ENCODE results near the gene CDX1.

CDX1 gene

DNA sequence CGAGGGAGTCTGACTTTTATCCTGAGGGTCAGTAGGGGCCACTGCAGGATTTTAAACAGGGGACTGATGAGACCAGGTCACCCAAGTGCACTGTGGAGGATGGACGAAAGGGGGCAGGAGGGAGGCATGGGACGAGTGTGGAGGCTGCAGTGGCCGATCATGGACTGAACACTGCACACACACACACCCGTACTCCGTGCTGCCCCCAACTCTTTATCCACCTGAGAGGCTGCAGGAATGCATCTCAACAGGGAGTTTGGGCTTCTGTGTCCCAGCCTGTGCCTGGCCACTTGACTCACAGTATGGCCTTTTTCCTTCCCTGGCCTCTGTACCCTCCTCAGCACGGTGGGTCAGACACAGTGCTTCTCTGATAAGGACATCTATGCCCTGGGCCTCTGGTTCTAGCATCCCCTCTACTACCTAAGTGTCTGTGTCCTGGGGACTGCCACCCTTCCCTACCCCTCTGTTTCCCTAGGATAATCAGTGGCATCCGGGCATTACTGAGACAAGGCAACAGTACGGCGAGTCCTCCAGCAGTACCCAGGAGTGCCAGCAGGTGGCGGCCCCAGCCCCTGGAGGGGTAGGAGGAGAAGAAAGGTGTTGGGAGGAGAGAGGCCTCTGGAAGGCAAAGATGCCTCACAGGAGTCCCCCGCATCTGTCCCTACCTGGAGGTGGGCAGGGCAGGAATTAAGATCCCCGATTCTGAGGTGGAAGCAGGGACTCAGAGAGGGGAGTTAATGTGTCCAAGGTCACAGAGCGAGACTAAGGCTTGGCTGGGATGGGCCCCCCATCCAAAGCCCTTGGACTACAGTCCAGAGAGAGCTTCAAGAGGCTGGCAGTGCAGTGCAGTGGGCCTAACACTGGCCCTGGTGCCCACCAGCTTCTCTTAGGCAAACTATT is 5.1 kb upstream of the CDX1 start:
- DNase-seq (ENCODE audit: low read depth) = peak; percentile 75
- TF ChIP-seq, protein P1, sequence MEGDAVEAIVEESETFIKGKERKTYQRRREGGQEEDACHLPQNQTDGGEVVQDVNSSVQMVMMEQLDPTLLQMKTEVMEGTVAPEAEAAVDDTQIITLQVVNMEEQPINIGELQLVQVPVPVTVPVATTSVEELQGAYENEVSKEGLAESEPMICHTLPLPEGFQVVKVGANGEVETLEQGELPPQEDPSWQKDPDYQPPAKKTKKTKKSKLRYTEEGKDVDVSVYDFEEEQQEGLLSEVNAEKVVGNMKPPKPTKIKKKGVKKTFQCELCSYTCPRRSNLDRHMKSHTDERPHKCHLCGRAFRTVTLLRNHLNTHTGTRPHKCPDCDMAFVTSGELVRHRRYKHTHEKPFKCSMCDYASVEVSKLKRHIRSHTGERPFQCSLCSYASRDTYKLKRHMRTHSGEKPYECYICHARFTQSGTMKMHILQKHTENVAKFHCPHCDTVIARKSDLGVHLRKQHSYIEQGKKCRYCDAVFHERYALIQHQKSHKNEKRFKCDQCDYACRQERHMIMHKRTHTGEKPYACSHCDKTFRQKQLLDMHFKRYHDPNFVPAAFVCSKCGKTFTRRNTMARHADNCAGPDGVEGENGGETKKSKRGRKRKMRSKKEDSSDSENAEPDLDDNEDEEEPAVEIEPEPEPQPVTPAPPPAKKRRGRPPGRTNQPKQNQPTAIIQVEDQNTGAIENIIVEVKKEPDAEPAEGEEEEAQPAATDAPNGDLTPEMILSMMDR (conservative IDR thresholded peaks at IDR 0.05; ENCODE audit: control insufficient read depth, insufficient read depth, low read depth, low read length) = peak; percentile 96
- H3K4me3 ChIP-seq (ENCODE audit: control insufficient read depth, low read depth, low read length) = no peak overlapping the region

DNA sequence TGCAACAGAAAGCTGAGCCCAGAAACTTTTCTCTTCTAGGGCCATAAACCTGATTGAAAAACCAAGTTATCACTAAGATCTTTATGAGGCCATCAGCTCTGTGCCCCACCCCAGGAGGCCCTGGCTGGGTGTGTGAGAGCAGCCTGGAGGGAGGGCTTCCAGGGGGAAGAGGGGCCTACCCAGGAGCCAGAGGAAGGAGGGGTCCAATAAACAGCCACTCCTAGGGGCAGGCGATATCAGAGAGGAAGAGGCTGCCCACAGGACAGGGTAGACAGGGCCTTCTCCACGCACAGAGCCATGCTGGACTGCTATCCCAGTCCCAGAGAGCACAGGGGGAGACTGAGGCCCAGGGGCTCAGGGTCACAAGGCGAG is 4.5 kb upstream of the CDX1 start:
- H3K4me3 ChIP-seq (ENCODE audit: control insufficient read depth, low read depth, low read length) = no peak overlapping the region
- no peak for DNase-seq (ENCODE audit: low read depth)
- TF ChIP-seq, protein P1 (conservative IDR thresholded peaks at IDR 0.05; ENCODE audit: control insufficient read depth, insufficient read depth, low read depth, low read length) = no peak

DNA sequence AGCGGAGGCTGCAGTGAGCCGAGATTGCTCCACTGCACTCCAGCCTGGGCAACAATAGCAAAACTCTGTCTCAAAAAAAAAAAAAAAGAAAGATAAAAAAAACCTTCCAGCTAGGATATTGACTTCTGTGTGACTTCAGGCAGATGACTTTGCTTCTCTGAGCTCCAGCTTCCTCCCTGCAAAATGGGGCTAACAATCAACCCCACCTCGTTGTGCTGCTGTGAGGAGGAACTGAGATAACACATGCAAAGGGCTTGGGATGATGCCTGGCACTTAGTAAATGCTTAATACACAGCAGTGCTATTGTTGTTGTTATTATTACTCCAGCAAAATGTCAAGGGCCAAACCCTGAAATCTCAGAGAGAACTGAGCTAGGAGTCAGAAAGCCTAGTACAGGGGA is 3.5 kb upstream of the CDX1 start:
- TF ChIP-seq, protein P1 (conservative IDR thresholded peaks at IDR 0.05; ENCODE audit: control insufficient read depth, insufficient read depth, low read depth, low read length) = no peak
- no peak for DNase-seq (ENCODE audit: low read depth)
- H3K4me3 ChIP-seq (ENCODE audit: control insufficient read depth, low read depth, low read length) = no peak overlapping the region

DNA sequence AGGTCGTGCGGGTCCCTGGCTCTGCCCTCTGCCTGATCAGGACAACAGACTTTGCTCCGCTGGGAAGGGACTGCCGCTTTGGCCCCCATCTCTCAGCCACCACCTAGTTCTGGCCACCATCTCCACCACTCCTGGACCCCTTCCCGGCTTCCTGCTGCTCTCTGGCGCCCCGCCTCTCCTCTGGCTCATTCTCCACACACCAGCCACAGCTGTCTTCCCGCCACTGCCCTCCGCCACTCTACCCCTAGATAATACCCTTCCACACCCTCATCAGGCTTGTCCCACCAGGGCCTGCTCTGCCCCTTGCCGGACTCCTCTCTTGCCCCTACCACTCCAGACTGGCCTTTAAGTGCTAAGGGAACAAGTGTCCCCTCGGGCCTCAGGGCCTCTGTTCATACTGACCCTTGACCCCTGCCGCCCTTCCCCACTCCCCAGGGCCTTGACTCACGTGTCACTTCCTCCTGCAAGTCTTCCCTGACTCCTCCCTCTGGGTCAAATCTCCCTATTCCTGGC is 3.0 kb upstream of the CDX1 start:
- H3K4me3 ChIP-seq (ENCODE audit: control insufficient read depth, low read depth, low read length) = no peak overlapping the region
- TF ChIP-seq, protein P1 (conservative IDR thresholded peaks at IDR 0.05; ENCODE audit: control insufficient read depth, insufficient read depth, low read depth, low read length) = peak; percentile 27
- DNase-seq (ENCODE audit: low read depth) = no peak

DNA sequence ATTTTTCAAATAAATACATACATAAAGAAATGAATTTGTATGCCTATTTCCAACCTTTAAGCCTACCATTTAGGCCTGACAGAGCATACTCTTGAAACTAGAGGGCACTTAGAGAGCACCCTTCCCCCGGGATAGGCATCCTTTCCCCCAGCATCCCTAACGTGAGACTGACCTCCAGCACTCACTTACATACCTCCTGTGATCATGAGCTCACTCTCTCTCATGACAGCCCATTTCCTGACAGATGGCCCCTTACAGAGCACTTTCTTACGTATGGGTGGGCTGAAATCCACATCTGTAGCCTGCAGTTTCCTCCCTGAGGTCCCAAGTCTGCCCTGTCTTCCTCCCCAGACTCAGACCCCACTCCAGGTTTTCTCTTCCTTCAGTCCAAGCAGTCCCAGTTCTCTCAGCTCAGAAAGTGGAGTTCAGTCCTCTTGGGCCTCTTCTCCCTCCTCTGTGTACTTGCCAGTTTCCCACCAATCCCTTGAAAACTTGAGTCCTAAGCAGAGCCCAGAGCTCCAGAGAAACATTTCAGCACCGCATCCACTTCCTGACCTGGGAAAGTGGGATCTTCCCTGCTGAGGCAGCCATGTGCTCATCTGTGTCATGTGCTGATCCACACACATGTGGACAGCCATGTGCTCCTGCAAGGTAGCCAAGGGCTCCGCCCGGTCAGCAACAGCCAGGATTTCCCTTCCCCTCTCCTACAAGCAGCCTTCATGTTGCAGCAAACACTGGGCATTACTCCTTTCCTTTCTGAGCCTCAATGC is 2.2 kb upstream of the CDX1 start:
- H3K4me3 ChIP-seq (ENCODE audit: control insufficient read depth, low read depth, low read length) = no peak overlapping the region
- TF ChIP-seq, protein P1 (conservative IDR thresholded peaks at IDR 0.05; ENCODE audit: control insufficient read depth, insufficient read depth, low read depth, low read length) = no peak

DNA sequence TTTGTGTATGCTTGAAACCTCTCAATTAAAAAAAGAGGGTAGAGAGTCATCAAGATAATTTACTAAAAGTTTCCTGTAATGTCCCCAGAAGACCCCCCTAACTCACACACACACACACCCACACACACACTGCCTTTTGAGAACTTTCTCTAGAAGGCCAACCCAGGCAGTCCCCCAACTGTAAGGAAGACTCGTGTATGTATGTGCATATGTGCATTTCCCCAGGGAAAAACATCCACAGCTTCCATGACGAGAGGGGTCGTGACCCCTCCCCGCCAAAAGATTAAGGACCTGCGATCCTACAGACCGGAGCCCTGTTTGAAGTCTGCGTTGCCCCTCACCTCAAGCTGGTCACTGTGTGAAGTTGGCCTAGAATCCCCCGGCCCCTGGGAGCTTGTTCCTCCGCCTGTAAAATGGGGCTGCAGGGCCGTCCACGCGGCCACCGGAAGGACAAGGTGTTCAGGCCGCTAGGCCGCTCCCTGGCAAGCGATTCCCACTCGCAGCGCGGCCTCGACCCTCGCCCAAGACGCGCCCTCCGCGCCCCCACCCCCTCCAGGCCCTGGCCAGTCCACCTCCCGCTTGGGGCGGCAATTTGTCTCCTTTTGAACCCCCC is 435 bp upstream of the CDX1 start:
- no peak for DNase-seq (ENCODE audit: low read depth)
- no peak overlapping the region for H3K4me3 ChIP-seq (ENCODE audit: control insufficient read depth, low read depth, low read length)
- TF ChIP-seq, protein P1 (conservative IDR thresholded peaks at IDR 0.05; ENCODE audit: control insufficient read depth, insufficient read depth, low read depth, low read length) = no peak

More for the DNA sequence above, 2.2 kb upstream of the CDX1 start:
- peak; percentile 62 for DNase-seq (ENCODE audit: low read depth)

Measured in fibroblast of mammary gland (primary cell).